Astrocyte of the cerebellum (primary cell): ENCODE measurements around the gene NDUFA11.
"Not testable (repeated sequence)": the region's sequence is repeated elsewhere in the genome, so short reads cannot be mapped to it uniquely, and the experiment has no call there.

Experiments
- DNase-seq: peaks from one replicate; pipeline ENCODE4 v3.0.0-alpha.2; 2011; ENCODE audit warnings: low read depth
- H3K4me3 ChIP-seq: 2 replicates; pipeline ENCODE4 v1.5.1; 2011; ENCODE audit warnings: mild to moderate bottlenecking, low read depth, low read length, moderate library complexity
- CTCF ChIP-seq: IDR thresholded peaks from 2 replicates; pipeline ENCODE4 v1.5.1; 2012; ENCODE audit warnings: low read length, low read depth, moderate library complexity, mild to moderate bottlenecking; ENCODE audit errors: missing control alignments
- in situ Hi-C: cut with HindIII; loops from 2 replicates; pipeline ENCODE4 v1.10.0; 2017; ENCODE audit warnings: low sequenced_read_pairs

The NDUFA11 gene

GRCh38 chr19:5857203-5858081, 46.1 kb downstream of the NDUFA11 start:
- no peak for TF ChIP-seq CTCF
- DNase-seq = no peak
- H3K4me3 ChIP-seq = no peak overlapping the region
- in situ Hi-C loops = no loop called here

GRCh38 chr19:5855151-5855550, 48.4 kb downstream of the NDUFA11 start:
- in situ Hi-C loops, DNase-seq, H3K4me3 ChIP-seq: not testable (repeated sequence)

- DNase-seq, H3K4me3 ChIP-seq, in situ Hi-C loops: not testable (repeated sequence)
Observed at GRCh38 chr19:5854121-5854520, 49.5 kb downstream of the NDUFA11 start.

- no peak within 1 kb of the TSS for H3K4me3 ChIP-seq
- in situ Hi-C loops = no loop called here
- DNase-seq = no peak
- TF ChIP-seq CTCF = no peak
Observed at GRCh38 chr19:5851302-5851701, 52.3 kb downstream of the NDUFA11 start, which contains the start of gene FUT3. Gene FUT3, minus strand, starts transcription at chr19:5851449.

- no peak for TF ChIP-seq CTCF
- no peak overlapping the region for H3K4me3 ChIP-seq
- in situ Hi-C loops = no loop called here
- DNase-seq = peak; percentile 23
Observed at GRCh38 chr19:5850743-5851293, 52.8 kb downstream of the NDUFA11 start.

GRCh38 chr19:5850189-5850588, 53.4 kb downstream of the NDUFA11 start:
- H3K4me3 ChIP-seq = no peak overlapping the region
- no peak for DNase-seq
- in situ Hi-C loops = no loop called here
- no peak for TF ChIP-seq CTCF

GRCh38 chr19:5848621-5849020, 55.0 kb downstream of the NDUFA11 start:
- DNase-seq, in situ Hi-C loops: not testable (repeated sequence)

GRCh38 chr19:5847846-5848245, 55.7 kb downstream of the NDUFA11 start:
- in situ Hi-C loops, H3K4me3 ChIP-seq, DNase-seq: not testable (repeated sequence)

More at GRCh38 chr19:5848621-5849020, 55.0 kb downstream of the NDUFA11 start:
- not testable (repeated sequence) for H3K4me3 ChIP-seq
